Fibroblast of peridontal ligament (primary cell): Measurements from ENCODE around the gene PLCB3.

ENCODE experiments used
- DNase-seq: peaks from one replicate; pipeline ENCODE4 v3.0.0-alpha.2; 2010; ENCODE audit errors: extremely low read depth

Gene PLCB3

DNA sequence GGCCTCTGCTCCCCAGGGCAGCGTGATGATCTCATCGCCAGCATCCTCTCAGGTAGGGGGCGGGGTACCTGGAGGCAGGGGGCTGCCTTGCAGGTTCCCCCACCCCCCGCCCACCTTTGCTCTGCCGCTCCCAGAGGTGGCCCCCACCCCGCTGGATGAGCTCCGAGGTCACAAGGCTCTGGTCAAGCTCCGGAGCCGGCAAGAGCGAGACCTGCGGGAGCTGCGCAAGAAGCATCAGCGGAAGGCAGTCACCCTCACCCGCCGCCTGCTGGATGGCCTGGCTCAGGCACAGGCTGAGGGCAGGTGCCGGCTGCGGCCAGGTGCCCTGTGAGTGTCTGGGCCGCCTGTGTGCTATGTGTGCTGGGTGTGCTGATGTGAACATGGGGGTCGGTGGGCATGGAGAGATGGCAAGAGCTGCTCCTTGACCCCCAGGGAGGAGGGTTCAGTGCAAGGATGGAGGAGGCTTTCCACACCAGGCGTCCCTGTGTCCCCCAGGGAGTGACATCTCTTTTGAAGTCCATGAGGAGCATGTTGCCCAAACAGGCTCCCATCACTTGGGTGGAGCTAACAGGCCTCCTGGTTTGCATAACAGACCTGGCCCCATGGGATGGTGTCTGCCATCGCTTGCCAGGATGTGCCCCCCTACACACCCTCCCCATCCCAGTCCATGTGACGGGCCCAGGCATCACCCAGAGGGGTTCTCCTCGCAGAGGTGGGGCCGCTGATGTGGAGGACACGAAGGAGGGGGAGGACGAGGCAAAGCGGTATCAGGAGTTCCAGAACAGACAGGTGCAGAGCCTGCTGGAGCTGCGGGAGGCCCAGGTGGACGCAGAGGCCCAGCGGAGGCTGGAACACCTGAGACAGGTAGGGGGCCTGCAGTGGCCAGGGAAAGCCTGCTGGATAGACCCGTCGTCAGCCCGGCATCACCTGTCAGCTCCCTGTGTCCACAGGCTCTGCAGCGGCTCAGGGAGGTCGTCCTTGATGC lies 14.1 kb downstream of the PLCB3 start:
- no peak for DNase-seq

DNA sequence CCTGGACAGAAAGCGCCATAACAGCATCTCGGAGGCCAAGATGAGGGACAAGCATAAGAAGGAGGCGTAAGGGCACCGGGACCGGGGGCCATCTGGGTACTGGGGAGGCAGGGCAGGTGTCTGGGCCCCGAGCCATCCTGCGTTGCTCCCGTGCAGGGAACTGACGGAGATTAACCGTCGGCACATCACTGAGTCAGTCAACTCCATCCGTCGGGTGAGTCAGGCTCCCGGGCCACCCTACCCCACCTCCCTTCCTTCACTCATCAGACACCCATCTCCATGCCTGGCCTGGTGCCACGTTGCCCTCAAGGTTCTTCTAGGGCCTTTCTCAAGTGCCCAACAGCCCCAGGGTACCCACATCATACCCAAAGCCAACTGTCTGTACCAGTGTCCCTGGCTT lies 15.0 kb downstream of the PLCB3 start:
- DNase-seq: no peak

DNA sequence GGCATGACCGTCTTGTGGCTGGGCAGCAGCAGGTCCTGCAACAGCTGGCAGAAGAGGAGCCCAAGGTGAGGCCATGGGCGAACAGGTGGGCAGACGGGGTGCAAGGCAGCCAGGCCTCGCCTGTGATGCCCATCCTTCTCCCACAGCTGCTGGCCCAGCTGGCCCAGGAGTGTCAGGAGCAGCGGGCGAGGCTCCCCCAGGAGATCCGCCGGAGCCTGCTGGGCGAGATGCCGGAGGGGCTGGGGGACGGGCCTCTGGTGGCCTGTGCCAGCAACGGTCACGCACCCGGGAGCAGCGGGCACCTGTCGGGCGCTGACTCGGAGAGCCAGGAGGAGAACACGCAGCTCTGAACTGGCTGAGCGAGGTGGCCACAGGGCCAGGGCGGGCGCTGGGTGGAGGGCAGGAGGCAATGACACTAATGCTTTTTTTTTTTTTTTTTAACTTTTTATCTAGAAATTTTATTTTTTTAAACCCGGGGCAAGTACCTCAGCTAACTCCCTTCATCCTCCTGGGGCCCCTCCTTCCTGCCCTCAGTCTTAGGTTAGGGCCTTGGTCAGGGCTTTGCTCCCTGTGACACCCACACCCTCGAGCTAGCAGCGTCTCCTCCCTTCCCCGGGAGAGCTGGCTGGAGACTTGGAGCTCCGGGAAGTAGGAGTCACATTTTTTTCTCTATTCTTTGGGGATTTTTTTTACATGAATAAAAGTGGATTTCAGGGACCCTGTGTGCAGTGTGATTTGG lies 16.0 kb downstream of the PLCB3 start:
- no peak for DNase-seq

DNA sequence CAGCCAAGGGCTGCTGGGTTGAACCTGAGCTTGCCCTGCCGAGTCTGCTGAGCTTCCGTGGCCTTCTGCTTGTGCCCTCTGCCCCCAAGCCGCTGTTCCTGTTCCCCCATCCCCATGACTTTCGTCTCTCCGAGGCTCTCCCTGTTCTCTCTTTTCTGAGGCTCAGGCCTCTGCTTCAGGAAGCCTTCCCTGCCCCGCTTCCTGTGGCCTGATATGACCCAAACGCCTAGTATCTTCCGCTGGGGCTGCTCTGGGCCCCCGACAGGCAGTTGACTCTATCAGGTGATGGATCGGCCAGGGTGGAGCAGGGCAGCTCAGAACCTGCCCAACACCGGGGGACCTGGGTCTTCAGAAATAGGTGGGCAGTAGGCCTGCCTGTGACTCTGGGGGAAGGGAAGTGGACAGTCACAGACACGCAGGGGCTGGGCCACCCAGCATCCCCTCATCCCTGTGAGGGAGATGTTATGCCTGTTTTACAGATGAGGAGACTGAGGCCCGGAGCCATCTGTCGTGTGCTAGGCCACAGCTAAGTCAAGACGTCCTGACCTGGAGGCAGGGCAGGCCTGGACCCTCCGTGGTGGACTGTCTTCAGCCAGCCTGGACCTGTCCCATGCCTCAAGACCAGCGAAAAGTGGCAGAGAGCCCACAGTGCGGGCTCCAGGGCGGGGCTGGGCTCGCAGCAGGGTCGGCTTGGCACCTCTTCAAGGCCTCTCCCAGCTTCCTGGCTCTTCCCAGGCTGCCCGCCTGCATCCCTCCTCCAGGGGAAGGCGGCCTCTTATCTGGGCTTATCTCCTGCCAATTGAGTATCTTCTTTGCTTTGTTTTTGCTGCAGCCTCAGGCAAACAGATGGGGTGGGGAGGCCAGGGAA lies 16.9 kb downstream of the PLCB3 start:
- peak; percentile 41 for DNase-seq

DNA sequence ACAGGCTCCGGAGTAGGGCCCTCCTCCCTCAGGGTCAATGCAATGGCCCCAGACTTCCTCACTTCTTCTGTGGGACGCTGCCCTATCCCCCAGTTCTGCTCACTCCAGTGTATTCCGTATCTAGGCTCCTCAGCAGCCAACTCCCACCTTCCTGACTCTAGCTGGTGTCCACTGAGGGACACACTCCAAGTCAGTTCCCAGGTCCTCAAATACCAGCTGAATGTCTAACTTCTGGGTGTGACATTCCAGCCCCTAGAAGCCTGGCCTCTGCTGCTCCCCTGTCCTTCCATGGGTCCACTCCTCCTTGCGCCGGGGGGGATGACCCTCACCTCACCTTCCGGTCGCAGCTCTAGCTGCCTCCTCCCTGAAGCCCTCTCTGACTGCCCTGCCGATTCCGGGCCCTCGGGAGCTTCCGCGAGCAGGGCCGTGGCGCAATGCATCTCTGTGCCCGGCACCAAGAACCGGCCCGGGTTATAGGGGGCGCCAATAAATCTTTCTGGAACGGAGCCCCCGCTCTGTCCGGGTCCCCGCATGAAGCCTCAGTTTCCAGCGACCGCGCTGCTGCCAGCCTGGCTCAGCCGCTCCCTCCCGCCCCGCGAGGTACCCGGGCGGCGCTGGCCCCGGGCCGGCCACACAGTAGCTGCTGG lies 17.7 kb downstream of the PLCB3 start:
- peak; percentile 31 for DNase-seq

DNA sequence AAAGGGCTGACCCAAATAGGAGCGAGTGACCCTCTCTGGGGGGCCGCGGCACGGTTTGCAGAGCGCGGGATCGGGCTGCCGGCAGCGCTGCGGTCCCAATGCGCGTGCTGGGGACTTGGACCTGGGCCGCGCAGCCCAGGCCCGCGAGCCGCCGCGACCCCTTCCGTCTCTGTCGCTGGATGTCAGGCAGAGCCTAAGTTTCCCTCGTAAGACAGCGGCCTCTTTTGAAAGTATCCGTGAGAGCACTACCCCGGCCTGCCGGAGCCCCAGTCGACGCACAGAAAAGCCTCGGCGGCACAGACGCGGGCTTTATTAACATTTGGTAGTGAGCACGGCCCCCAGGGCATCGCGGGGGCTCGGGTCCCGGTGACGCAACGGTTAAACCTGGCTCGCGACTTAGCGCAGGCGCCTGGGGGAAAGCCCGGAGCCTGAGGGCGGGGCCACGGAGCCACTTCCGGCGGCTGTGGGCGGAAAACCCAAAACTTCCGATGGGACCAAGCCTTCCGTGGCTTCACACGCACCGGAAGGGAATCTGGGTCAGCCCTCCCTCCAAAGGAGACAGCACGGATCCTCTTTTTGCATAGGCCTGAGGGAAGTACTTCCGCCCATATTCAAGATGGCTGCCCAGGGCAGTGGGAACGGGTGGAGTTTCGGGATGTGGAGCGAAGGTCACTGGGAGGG lies 18.4 kb downstream of the PLCB3 start:
- peak; percentile 100 for DNase-seq

DNA sequence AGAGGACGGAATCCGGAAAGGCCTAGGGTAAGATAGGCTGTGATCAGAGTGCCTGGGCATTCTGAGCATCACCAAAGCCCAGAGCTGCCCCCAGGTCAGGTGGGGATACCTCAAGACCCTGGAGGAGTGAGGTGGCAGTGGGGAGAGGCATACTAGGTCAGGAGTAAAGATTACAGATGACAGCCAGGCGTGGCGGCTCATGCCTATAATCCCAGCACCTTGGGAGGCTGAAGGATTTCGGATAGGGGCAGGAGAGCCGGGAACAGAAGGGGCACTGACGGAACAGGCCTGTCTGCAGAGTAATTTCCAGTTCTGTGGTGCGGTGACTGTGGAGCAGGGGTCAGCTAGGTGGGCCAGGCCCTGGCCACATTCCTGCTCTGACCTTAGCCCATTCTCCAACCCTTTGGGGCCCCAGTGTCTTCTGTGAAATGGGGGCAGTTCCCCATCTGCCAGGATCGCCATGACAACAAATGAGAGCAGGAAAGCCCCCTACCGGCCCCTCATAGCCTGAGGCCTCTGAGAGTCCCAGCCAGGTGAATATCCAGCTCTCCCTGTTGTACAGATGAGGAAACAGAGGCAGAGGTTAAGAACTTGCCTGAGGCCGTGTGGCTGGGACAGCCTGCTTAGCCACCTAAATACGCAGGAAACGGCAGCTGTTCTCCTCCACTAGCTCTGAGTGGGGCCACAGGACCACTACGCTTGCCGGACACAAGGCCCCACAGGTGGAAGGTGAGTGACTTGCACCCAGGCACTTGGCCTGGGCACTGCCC lies 23.9 kb downstream of the PLCB3 start:
- DNase-seq: no peak

DNA sequence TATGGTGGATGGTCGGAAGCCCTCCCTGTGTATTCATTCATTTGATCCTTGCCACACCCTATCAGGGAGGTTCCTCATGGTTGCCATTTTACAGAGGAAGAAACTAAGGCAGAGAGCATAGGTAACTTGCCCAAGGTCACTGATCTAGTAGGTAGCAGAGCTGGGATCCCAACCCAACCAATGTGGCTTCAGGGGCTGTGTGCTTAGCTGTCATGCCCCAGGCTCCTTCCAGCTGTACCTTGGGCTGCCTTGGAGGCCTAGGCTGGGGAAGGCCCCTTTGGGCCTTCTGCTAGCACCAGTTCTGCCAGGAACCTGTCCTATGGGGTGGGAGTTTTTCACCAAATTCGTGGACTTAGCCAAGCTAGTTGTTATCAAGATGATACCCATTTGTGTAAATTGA lies 24.5 kb downstream of the PLCB3 start:
- no peak for DNase-seq

DNA sequence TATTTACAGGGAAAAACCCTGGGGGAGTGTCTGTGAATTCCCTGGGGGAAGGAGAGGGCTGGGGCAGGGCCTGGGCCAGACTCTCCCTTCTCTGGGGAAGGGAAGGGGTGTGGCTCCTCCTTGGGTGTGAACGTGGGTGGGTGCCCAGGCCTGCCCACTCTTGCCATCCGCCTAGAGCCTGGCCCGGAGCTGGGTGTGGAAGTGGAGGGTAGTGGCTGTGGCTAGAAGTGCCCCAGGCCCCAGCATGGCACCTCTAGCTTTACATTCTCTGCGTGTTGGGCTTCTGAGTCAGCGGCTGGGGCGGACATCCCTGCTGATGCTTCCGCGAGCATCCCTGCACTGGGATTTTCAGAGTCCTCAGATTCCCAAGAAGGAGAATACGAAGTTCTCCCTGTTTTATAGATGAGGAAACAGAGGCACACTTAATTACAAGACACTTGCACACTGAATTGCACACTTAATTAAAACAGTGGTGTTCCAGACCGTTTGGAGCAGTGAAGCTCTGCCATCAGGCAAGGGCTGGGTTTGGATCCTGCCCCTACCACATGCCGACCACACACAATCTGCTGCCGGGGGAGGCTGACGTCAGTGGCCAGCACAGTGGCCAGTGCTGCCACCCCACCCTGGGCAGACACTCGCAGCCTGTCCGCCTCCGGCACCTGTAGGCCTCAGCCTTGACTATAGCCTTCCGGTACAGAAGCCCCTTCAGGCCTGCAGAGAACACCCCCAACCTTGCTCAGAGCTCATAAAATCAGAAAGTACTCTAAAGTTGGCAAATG lies 25.5 kb downstream of the PLCB3 start:
- DNase-seq: no peak

DNA sequence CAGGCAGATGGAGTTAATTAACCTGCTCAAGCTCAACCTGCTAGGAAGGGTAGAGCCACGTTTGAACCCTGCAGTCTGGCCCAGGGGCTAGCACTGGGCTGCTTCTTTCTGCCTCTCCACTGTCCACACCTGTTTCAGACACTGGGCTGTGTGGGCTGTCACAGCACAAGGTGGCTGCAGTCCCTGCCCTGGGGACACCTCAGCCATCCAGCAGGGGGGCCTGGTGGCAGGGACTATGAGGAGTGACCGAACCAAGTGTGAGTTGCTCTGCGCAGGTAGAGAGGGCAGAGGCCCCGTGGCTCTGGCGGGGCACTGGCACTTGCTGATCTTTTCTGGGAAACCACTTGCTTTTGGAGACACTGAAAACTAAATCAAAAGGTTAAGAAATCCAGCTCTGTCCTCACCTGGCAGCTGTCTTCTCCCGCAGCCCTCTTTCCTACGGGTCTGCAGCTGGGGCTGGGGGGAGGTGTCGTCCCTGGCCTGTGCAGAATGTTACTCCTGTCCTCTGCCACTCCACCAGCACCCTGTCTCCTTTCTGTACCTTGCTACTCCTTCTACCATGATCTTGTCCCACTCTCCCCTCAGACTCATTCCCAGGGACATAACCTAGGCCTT lies 27.4 kb downstream of the PLCB3 start:
- DNase-seq: no peak

DNA sequence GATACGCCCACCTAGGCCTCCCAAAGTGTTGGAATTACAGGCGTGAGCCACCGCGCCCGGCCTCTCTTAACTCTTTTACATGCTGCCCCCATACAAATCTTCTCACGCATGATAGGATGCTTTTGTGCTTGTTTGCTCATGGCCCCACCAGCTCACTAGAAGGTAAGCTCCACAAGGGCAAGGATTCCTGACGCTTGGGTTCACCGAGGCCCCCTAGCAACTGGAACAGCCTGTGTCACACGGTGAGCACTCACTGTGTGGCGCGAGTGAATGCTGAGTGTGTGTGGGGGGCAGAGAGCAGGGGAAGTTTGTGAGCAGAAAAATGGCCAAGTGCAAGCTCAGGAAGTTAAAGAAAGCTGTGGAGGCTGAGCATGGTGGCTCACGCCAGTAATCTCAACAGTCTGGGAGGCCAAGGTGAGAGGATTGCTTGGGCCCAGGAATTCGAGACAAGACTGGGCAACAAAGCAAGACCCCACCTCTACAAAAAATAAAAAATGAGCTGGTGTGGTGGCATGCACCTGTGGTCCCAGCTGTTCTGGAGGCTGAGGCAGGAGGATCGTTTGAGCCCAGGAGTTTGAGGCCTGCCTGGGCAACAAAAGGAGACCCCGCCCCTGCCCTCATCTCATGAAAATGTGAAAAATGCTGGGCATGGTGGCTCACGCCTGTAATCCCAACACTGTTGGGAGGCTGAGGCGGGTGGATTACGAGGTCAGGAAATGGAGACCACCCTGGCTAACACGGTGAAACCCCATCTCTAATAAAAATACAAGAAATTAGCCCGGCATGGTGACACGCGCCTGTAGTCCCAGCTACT lies 30.8 kb downstream of the PLCB3 start:
- no peak for DNase-seq

DNA sequence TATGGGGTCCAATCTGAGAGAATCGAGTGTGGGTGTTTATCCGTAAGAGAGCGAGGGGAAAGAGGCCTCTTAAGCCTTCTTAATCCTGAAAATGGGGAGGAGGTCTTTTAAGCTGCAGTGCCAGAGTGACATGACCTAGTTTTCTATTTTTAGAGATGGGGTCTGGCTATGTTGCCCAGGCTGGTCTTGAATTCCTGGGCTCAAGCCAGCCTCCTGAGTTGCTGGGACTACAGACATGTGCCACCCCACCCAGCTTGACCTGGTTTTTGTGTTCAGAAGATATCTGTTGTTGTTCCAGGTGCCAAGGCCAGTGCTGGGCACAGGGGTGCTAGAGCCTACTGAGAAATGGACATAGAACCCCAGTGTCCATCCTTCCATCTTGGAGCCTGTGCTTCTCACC lies 31.8 kb downstream of the PLCB3 start:
- no peak for DNase-seq

DNA sequence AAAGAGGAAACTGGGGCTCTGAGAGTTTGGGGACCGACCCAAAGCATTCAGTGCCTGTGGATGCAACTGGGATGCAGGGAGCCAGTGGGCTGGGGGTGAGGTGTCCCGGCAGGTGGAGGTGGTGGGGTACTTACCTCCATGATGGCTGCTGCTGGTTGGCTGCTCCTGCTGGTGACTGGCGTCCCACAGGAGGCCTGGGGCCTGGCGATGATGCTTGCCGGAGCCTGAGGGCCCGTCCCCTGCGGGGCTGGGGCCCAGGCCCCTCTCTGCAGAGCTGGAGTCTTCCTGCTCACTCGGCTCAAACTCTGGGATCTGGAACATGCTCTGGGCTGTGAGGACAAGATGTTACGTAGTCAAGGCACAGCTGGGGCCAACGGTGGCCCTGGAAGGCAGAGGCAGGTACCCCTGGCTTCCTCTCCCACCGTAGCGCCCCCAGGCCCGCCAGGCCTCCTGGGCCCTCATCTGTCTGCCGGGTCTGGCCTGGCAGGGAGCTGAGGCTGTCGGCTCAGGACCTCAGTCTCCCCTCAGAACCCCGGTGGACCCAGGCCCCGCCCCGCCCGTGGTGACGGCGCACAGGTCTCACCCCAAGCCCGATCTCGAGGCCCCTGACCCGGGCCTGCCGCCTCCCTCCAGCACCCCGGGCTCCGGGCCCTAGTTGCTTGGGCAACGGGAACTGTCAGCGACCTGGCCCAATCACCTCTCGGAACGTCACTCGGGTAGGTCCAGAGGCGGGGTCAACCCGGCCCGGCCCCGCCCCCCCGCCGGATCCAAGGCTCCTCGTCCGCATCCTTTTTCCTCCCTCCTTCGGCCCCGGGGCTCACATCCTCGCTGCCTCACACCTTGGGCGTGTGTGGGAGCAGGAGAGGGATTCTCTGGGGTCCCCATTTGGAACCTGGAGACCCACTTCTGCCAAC lies 33.0 kb downstream of the PLCB3 start, which contains the start of gene BAD:
BAD (minus strand) TSS at position 618 of the 914 bp plus-strand sequence; CDS start at position 321, 297 bp downstream.
- peak; percentile 88 for DNase-seq

DNA sequence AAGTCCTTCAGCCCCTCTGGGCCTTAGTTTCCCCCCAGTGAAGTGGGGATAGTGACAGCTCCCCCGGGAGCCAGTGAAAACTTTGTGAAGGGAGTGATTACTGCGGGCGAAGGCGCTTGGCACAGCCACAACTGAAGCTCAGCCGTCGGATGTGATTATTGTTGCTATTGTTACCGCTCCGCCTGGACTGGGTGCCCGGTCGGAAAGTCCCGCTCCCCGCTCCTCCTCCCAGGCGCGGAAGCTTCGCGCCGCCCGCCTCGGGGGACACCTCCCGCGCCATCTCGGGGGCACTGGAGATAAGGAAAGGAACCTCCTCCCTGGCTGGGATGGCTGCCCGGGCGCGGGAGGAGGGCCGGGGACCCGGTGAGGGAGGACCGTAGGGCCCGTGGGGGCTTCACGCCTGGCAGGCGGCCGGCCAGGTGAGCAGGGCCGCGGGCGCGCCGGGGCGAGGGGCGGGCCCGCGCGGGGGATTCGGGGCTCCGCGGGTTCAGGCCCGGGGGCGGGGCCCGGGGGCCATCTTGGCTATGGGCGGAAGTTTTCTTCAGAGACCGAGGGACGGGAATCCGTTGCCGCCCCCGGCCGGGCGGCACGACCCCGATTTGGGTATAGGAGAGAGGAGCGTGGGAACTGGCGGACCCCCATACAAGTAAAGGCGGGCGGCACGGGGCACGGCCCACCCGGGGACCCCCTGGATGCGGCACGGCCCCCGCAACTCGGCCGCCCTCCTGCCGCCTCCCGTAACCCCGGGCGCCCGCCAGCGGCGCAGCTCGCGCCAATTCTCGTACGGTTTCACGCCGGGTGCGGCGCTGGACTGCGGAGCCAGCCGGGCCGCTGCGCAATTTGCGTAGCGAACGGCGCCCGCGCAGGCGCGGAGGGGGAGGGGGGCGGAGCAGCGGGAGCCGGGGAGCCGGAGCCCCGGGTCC lies 33.9 kb downstream of the PLCB3 start, which contains the start of gene GPR137:
GPR137 (plus strand) TSS at position 887 of the 923 bp plus-strand sequence. CDS start 677 bp downstream, outside the sequence.
- DNase-seq: peak; percentile 55
